NCI-H1417 (cell line): ENCODE data around the gene KRTAP24-1.

Experiments
- DNase-seq, 3 experiments: peaks; one replicate each; lab custom pipeline; 2025; lab: John Stamatoyannopoulos, UW

Gene KRTAP24-1, protein sequence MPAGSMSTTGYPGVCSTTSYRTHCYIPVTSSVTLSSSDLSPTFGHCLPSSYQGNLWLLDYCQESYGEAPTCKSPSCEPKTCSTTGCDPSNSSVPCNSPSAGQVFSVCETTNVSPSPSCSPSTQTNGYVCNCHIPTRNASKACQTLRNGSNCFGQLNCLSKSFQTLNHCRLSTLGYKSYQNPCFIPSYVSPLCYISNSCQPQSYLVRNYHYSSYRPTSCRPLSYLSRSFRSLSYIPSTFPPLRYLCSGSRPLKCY

DNA sequence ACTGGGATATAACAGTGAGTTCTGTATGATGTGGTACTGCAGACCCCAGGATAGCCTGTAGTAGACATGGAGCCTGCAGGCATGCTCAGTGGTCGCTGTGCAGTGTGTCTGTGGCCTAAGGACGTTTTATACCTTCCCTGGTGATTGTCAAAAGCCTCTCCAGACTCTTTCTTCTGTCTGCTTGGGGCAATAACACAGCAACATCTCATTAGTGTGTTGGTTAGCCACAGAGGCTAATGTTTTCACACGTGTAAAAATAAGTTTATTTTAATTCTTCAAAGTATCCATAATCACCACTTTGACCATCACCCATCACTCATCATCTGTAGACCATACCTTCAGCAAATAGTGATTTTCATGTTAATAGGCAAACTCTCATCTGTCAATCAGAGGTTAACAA is at the start of gene KRTAP24-1:
TSS of gene KRTAP24-1 (minus strand) at position 101 of the 400 bp plus-strand sequence. CDS start at position 83, 18 bp downstream.
- peak in 1 of 3 experiments; percentile 28 for DNase-seq

DNA sequence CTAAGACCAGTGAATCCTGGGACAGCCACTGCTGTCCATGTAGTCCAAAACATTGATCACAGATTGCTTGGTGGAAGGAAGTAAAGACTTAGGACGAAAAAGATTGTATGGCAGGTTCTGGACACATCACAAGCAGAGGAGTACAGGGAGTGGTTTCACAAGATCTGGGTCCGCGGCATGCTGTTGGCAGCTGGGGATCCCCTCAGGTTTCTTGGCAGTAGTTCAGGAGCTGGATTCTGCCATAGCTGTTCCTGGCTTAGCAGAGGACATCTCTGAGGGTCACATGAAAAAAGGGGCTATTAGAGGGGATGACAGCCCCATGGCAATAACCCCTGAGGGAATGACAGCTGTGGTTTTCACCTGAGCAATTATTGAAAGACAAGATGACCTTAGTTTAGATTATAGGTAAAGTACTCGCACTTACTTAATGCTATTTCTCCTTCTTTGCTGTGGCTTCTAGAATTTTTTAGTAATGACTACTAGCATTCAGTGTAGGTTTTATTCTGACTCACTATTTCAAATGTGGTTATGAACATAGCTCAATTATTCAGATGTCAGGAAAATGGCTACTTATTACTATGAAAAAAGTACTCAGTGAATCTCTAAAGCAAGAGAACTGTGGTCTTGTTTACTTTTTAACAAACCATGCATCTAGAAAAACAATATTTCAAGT is 46.6 kb upstream of the KRTAP24-1 start:
- DNase-seq: no peak

DNA sequence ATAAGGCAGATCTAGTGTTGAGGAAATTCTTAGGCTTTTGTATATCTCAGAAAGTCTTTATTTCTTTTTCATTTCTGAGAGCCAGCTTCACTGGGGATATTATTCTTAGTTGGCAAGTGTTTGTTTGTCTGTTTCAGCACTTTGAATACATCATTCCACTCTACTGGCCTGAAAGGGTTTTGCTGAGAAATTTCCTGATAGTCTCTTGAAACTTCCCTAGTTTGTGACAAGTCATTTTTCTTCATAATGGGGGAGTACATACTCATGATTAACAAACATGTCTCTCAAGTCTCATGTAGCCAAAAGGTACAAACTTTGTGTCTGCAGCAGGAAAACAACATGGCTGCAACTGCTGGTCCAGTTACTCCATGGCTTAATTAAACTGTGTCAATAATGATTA is 43.6 kb upstream of the KRTAP24-1 start:
- no peak for DNase-seq

DNA sequence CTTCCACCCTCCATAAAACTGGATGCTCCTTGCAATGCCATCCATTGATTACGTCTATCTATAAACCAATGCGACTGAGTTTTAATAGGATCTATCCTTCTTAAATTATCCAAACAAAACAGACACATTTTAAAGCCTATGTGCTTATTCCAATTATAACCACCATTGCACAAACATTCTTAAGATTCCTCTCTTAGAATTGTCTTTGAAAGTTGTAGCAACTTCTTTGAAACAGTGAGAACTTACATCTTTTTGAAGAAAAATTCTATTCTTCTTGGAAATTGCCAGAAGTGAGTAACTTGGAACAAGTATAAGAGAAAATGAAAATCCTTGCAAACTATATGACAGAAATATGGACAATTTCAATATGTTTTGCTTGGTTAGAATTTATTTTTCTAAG is 37.5 kb upstream of the KRTAP24-1 start, which contains the start of gene KRTAP26-1:
TSS of gene KRTAP26-1 (minus strand) at position 101 of the 400 bp plus-strand sequence. CDS start 280 bp downstream, outside the sequence.
- DNase-seq: no peak

DNA sequence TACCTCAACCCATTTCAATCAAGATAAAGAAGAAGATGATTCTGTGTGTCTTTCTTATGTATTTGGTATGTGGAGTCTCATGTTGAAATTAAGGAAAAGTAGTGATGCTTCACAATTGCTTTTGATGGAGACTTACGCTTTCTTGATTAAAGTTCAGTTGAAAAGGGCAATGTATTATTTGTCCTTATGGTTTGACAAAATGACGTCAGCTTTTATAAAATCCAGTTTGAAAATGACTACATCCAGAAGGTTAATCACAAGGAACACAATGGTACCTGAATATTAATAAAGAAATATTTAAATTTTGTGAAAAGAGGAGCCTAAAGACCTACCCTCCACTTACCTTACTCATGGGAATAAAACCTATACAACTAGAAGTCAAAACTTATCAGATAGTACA is 33.0 kb upstream of the KRTAP24-1 start:
- DNase-seq: no peak

DNA sequence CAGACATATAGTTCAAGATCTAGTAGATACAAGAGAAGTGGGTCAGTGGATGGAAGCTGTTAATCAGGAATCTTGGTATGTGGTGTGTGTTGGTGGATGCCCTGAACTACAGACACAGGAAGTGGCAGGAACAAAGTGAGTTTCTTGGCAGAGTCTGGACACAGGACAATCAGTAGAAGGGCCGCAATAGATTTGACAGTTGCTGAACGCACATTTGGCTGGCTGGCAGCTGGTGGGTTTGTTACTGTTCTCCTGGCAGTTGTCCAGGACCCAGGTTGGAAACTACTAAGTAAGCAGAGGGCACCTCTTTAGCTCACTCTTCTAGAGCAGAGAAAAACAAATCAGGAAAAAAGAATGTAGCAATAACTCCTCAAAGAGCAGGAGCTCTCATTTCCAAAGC is 24.1 kb upstream of the KRTAP24-1 start:
- DNase-seq: peak in 2 of 3 experiments; percentile 7 to 54

DNA sequence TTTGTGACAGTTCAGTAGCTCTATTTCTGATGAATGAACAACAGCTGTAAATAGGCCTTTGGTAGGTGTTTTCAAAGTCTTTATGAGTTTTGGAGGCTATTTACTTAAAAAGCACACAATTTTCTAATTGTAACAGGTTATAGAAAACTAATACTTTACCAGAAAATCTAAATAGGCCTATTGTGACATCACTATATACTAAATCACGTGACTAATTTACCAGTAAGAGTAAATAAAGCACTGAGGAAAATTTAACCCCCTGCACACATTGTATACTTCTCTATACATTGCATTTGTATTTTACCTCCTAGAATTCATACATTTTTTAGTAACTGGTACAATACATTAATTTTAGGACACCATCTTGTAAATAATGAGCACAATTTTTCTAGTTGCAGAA is 22.4 kb upstream of the KRTAP24-1 start:
- no peak for DNase-seq

DNA sequence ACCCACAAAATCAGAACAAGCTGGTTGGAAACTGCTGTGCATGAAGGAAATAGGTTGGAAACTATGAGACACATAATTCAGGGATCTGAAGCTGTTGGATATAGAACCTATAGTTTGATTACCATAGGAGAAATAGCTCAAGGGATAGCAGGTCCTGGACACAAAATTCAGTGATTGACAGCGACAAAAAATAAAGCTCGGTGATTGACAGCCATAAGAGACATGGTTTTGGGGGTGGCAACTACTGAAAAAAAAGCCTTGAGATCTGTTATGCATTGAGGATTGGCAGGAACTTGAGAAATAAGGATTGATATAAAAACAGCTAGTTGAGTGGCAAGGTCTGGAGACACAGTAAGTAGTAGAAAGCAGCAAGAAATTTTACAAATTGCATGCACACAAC is 6.5 kb upstream of the KRTAP24-1 start, which contains the start of gene KRTAP25-1:
TSS of gene KRTAP25-1 (minus strand) at position 300 of the 400 bp plus-strand sequence. CDS start at position 276, 24 bp downstream.
- no peak for DNase-seq

DNA sequence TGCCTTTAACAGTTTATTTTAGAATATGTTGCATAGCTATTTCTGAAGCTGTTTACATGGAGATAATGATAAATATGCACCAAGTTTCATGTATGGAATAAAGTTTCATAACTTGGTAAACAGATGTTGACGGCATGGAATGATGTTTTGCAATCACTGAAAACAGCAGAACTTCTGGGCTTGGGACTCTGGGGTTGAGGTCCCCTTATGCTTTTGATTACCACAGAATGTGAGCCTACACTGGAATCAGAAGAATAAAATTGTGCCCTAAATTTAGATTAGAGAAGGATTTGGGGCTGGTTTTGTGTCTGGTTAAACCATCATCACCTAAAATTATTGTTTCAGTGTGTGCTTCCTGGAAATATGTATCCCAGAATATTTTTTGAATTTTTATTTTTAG is 11.1 kb downstream of the KRTAP24-1 start:
- no peak for DNase-seq

DNA sequence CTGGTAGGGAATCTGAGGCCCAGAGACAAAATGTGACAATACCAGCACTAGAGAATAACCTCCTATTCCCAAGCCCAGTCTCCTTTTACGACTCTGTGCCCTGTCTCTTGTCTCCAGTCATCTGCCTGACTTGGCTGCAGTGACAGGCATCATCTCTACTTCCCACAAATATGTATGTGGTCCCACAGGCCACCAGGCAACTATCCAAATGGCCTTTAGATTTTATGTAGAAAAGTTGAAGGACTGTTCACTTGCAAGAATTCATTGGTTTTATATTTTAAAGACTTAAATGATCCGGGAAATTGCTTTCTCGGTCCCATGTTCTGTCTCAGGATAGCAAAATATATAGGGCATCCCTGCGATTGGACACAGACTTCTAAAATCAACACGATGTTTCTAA is 11.6 kb downstream of the KRTAP24-1 start:
- DNase-seq: no peak

DNA sequence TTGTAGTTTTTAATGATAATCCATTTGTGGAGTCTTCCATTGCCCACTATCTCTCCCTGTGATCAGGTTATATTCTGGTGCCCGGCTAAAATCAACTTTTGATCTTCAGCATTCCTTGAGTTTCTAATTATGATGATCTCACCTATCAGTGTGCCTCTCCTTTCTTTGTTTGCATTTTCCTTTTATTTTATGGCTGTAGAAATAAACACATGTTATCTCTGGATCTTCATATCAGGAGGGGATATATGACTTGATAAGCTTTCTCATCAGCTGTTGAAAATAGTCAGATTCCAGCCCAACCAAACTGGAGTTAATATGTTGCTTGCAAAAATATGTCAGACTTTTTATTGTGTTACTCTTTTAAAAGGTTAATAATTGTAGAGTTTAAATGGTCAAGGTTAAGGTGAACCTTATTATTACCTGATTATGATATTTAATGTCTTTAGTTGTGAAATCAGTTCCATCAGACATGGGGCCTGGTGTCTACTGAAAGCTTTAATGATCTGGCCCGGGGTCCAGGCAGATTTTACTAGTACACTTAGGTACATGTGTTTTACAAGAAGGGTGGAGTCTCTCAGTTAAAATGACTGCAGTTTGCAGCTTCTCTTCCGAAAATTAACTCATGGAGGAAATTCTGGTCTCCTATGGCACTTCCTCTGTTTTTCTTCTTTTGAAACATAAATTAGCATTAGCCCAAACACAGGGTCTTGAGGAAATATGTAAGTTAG is 12.8 kb downstream of the KRTAP24-1 start:
- DNase-seq: no peak

DNA sequence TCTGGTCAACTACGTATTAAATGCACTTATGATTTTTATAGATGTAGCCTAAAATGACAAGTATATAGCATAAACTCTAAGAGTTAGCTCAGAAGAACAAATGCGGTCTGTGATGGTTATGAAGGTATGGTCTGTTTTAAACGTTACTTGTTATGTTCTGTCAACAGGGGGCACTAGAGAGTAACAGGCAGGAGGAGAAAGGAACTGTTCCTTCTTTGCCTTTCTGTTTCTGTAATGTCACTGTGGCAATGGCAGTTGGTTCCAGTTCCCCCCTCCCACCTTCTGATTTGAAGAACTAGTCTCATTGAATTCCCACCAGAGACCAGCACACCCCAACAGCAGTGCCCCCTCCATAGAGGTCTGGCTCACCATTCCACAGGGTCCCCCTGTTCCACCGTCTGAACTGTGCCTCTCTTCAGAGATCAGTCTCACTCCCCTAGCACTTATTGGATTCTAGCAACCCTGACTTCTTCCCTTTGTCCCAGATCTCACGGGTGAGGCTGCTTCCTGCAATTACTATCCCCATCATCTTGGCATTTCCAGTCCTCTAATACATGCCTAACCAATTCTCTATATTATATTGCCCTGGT is 14.0 kb downstream of the KRTAP24-1 start:
- peak in 2 of 3 experiments; percentile 5 to 14 for DNase-seq

DNA sequence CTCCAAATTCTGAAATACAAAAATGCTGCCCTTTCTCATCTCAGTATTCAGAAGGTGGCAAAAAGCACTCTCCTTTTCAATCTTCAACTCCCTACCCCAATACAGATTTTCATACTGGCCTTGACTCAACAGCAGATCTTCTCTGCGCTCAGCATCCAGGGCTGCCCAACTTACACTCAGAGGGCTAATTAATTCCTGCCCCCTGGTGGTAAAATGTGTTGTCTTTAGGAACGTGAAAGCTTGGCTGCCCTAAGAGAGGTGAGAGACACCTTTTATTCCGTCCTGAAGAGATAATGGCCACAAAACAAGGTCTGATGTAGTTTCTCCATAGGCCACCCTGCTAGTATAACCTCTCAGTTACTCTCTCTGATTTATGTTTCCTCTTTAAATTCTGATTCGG is 25.0 kb downstream of the KRTAP24-1 start:
- DNase-seq: peak in 1 of 3 experiments; percentile 57

DNA sequence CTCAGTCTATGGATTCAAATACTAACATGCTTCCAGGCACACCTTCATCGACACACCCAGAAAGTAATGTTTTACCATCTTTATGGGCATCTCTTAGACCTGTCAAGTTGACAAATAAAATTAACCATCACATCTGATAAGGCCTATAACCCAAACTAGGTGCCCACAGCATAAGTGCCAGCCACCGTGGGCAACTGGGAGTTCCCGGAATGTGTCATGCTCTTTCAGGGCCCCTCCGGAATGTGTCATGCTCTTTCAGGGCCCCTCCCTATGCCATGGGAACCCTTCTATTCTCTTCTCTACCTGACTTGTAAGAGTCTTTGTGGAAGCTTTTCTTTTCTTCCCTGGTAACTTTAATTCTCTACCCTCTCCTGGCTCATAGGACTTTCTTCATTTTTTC is 26.6 kb downstream of the KRTAP24-1 start:
- no peak for DNase-seq

DNA sequence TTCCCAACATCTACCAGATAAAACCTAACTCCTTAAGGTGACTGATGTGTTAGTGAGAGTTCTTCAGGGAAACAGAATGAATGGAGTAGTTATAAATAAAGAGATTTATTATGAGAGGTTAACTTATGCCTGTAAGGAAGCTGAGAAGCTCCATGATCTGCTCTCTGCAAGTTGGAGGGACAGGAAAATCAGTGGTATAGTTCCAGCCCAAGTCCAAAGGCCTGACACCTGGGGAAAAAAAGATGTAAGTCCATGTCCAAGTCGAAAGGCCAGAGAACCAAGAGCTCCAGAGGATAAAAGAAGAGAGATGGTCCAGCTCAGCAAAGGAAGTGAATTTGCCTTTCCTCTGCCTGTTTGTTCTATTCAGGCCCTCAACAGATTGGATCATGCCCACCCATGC is 27.1 kb downstream of the KRTAP24-1 start:
- no peak for DNase-seq

DNA sequence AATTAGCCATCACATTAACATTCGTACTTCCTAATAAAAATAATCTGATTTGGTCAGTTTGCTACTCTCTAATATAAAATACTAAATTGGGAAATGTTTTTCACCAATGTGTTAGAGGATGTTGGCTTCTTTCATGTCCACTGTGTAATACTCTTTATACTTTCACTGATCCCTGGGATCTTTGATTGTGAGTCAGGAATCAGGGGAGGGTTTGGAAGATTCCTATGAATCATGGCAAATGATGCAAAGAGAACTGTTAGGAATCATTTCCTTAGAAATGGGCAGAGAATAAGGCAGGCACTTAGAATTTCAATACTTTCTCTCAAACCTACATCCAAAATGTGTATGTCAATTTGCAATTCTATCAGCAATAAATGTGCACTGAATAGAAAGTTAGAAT is 31.0 kb downstream of the KRTAP24-1 start:
- no peak for DNase-seq

DNA sequence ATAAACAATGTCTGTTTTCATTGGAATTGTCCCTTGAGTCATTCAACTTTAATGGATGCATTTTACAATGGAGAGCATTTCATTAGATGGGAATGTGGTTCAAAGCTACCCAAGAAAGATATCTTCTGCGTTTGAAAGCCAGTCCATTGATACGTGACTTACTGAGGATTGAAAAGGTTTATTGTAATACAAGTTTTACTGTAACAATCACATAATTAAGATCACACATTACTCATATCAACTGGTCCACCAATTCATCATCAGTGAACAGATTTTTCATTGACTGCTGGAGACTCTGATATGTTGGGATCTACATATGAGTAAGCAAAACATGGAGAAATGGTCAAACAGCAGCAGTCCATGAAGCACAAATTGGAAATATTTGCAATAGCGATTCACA is 32.8 kb downstream of the KRTAP24-1 start:
- no peak for DNase-seq

DNA sequence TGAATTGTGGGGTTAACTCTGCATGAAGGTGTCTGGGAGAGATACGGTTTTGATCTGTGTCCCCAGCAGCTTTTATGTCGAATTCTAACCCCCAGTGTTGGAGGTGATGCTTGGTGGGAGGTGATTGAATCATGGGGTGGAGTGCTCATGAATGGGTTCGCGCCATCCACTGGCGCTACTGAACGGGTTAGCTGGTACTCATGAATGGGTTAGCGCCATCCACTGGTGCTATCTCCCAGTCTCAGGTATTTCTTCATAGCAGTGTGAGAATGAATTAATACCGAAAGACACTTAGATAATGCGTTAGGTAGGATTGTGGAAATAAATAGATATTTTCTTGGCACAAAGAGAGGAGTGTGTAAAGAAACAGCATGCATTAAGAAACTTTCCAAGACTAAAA is 33.9 kb downstream of the KRTAP24-1 start:
- no peak for DNase-seq

DNA sequence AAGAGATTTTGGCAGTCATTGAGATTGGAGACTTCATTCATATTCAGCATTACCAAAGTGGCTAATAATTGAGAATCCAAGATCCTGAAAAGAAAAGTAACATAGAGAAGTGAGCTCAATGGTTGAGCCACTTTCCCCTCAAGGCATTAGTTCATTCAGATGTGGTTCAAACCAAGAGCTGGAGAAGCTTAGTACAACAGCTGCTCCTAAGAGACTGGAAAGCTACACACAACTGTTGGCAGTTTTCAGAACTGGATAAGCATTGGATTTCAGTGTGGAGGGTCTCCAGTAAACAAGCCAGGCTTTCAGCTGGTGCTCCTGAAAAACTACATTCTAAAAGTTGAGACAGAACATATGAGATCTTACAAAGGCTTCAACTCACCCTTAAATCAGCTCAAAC is 37.7 kb downstream of the KRTAP24-1 start:
- no peak for DNase-seq

DNA sequence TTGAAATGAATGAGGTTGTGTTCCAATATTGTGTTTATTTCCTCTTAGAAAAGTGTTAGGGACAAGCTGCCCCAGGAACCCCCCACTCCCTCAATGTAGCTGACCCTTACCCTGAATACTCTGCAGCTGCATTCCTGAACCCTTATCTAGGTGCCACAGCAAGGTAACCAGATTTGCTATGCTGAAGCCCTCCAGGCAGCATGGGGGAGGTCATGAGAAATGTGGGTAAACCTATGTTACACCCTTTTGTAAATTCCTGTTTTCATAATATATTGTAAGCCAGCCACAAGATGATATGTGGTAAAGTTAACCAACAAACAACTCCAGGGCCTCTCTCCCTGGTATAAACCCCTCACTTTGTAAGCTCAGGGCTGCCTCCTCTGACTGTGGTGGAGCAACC is 39.1 kb downstream of the KRTAP24-1 start:
- no peak for DNase-seq

DNA sequence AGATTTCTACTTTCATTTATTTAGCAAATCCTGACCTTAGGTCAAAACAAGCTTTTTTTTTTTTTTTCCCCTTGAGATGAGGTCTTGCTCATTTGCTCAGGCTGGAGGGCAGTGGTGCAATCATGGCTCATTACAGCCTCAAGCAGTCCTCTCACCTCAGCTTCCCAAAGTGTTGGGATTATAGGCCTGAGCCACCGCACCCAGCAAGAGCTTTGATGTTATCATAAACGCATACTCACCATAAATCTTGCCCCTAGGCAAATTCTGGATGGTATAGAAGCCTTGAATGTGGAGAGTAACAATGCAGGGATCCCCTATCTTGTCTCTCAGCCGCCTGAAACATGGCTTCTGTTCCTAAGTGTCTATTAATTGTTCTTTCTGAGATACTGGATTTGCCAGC is 42.1 kb downstream of the KRTAP24-1 start:
- DNase-seq: no peak

DNA sequence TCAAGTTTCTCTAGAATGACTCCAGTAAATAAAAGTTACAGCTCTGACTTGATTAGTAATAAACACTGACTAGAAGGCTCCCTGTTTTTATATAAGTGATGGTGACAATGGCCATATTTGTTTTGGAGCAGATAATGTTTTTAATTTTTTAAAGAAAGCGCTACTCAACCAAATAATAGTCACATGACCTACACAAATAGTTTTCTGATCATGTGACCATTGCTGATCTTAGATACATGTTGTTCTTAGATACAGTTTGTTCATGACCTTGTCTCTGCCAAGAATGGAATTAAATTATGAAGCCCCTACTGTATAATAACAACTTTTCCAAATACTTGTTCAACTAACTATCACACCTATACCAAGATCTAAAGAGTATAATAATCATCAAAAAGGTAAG is 44.6 kb downstream of the KRTAP24-1 start:
- no peak for DNase-seq
